CD4-positive, alpha-beta T cell treated with Interleukin-6 at 100 ng/mL for 8 hours (primary cell): ENCODE results near the gene WIPF1.

Source experiments
- DNase-seq: peaks from one replicate; pipeline ENCODE4 v3.0.0-alpha.2; 2020; ENCODE audit warnings: mixed read lengths, low spot score

WIPF1 gene

DNA sequence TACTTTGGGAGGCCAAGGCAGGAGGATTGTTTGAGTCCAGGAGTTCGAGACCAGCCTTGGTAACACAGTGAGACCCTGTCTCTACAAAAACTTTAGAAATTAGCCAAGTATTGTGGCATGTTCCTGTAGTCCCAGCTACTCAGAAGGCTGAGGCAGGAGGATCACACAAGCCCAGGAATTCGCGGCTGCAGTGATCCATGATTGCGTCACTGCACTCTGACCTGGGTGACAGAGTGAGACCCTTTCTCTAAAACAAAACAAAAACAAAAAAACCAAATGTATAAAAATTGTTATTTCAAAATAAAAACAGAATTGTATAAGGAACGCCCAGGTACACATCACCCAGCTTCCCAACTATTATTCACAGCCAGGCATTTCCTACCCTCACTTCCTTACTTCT is 56.7 kb downstream of the WIPF1 start:
- no peak for DNase-seq

DNA sequence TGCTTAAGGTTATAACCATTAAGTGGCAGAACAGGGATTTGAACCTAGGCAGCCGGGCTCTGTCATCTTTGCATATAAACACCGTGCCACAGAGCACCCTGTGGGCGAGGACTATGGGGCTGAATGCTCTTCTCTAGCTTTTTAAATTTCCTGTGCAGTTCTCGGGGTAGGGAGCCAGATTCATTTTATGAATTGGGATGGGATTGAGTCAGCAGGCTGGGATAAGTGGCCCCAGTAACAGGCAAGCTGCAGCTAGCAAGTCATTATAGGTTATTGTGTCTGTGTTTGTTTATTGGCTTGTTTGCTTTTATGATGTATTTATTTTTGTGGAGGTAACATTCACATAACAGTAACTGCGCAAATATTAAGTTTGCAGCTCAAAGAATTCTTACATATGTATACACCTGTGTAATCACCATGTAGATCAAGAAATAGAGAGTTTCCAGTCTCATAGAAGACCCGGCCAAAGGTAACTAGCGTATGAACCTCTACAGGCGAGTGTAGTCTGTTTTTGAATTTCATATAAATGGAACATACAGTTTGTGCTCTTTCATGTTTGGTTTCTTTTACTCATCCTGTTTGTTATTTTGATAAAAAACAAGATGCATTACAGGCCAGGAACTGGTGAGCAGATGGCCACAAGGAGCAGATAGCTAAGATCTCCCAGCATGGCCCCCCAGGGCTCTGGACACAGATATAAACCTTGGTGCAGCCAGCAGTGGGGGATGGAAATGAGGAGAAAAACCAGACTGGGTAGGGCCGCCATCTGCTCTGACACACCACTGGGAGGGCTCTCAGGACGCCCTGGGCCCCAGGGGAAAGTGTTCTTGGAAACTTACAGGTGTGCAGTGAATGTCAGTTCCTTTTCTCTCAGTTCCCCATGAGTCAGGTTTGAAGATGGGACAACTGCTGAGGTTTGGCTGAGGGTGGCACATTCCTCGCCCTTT is 61.6 kb downstream of the WIPF1 start:
- DNase-seq: no peak

DNA sequence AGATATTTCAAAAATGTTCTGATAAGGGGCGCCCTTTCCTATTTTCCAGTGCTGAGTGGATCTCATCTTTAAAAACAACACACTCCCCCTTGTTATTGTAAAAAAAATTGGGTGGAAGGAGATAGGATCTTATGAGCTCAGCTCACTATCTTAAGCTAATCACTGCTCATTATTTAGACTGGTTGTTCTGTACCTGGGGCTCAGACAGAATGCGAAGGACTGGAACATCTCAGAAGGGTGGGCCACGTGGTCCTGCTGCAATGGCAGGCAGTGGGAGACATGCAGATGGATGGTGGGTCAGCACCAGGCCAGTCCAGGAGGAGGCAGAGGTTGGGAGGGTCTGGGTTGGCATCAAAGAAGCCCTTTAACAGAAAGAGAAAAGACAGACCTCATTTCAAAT is 62.5 kb downstream of the WIPF1 start:
- DNase-seq: no peak

DNA sequence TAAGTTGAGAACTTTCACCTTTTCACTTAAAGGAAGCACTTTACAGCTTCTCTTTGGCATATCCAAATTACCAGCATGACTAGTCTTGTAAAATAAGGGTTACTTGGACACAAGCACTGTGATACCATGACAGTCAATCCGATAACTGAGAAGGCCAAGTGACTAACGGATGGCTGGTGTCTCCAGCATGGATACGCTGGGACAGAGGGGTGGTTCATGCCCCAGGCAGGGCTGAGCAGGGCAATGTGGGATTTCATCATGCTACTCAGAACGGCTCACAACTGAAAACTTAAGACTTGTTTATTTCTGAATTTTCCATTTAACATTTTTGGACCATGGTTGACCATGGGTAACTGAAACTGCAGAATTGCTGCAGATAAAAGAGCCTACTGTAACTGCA is 67.7 kb downstream of the WIPF1 start:
- no peak for DNase-seq

DNA sequence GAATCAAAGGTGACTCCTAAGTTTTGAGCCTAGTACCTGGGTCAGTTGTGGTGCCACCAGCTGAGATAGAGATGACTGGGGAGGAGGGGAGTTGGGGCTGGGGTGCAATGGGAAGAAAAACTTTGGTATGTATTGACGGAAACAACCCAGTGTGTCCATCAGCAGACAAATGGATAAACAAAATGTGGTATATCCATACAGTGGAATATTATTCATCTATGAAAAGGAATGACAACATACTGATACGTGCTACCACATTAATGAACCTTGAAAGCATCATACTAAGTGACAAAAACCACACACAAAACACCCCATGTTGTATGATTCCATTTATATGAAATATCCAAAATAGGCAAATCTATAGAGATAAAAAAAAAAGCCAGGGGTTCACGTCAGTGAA is 69.6 kb downstream of the WIPF1 start:
- no peak for DNase-seq

DNA sequence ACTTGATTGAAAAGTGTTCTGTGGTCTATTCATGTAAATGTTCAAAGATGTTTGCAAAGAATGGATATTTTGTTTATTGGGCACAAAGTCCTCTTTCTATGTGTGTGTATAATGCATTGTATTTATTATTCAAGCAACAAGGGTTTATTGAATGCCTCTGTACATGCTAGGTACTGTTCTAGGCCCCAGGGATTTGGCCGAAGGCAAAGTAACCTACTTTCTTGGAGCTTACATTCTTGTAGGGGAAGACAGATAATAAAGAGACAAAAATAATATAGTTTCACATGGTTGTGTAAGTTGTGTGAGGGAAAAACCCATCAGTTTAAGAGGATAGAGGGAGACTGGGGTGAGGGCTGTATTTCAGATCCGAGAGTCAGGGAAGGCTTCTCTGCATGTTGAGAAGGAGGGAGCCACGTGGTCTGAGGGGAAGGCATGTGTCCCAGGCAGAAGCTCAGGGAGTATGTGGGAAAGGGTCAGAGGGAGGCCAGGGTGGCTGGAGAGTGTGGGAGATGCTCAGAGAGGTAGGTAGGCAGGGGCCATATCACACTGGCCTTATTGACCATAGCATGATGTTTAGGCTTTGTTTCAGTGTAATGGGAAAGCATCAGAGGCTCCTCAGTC is 70.4 kb downstream of the WIPF1 start:
- no peak for DNase-seq

DNA sequence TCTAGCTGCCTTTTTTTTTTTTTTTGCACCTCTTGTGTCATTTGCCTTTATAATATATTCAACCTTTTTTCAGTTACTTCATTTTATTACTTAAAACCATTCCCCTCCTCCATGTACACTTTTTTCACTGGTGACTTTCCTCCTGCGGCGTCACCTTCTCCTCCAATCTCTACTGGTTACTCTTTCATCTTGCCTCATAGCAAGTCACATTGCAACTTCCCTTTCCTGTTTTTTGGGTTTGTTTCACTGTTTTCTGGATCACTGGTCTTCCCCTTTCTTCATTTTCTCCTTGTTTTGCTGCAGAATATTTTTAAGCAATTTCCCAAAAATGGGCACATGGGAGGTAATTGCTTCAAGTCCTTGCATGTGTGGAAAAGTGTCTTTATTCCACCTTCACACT is 73.1 kb downstream of the WIPF1 start:
- no peak for DNase-seq

DNA sequence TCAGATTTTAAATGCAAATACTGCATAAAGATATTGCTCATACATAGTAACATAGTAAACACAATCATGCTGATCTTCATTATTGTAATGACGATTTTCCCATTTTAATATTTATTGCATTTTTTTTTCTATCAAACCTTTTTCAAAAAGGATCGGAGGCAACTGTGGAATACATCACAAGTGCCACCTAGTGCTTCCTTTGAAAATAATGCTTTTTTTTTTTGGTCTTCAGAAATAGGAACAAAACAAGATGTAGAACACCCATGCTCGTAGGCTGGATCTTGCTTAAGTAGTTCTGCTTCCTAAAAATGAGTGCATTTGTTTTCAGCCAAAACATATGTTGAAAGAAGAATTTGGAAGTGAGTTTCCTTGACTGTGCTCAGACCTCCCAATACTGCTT is 75.1 kb downstream of the WIPF1 start:
- no peak for DNase-seq

DNA sequence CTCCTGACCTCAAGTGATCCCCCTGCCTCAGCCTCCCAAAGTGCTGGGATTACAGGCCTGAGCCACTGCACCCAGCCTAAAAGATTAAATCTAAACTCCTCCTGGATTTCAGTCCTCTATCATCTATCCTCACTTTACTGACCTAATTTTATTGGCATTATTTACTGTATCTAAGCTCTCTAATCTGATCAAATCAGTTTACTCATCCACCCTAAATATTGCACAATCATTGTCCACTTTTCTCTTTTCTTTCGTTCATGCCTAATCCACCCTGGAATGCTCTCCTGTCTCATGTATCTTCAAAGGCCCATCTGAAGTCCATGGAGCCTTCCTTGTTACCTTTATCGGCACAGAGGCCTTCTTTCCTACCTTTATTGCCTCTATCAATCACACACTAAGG is 79.2 kb downstream of the WIPF1 start:
- DNase-seq: no peak

DNA sequence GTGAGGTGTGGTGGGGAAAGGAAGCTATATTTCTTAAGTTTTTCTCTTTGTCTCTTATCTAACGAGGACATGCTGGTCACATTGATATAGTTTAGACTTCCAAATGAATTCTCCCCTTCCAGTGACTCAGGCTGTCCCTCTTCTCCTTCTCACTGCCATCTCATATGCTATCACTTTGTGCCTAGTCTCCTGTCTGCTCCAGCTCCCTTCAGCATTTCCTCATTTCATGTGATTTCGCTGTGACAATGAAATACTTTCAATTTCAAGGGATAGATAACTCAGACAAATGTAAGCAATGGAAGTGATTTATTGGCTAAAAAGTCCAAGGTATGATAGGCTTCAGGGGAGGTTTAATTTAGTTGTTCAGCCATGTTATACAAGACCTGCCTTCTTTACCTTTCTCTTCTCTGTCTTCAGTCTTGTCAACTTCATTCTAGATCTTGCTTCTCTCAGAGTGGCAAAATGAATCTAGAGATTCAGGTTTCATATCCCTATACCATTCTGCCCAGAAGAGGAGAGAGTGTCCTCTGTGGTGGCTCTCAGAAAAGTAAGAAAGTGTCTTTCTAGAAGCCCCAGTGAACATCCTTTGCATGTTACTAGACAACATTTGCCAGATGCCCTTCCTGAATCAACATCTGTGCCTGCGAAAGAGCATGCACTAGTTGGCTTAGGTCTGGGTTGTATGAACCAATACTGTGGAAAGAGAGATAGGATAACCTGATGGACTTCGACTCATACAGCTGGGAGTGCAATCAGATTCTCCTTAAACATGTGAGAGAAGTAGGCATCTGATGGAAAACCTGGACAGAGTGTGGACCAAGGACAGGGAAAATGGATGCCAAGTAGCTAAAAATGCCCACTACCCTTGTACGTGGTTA is 80.9 kb downstream of the WIPF1 start:
- no peak for DNase-seq

DNA sequence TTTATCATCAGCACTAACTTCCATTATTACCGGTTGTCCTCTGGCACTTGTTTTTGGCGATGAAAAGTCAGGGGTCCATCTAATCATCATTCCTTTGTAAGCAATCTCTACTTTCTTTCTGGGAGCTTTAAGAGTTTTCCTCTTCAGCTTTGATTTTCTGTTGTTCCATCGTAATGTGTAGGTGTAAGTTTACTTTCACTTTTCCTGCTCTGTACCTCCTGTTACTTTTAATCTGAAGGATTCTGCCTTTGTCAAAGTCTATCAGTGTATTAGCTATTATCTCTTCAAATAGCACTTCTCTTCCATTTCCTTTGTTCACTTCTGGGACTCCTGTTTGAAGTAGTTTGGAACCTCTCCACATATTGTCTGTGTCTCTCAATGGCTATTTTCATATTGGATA is 85.3 kb downstream of the WIPF1 start:
- DNase-seq: no peak

DNA sequence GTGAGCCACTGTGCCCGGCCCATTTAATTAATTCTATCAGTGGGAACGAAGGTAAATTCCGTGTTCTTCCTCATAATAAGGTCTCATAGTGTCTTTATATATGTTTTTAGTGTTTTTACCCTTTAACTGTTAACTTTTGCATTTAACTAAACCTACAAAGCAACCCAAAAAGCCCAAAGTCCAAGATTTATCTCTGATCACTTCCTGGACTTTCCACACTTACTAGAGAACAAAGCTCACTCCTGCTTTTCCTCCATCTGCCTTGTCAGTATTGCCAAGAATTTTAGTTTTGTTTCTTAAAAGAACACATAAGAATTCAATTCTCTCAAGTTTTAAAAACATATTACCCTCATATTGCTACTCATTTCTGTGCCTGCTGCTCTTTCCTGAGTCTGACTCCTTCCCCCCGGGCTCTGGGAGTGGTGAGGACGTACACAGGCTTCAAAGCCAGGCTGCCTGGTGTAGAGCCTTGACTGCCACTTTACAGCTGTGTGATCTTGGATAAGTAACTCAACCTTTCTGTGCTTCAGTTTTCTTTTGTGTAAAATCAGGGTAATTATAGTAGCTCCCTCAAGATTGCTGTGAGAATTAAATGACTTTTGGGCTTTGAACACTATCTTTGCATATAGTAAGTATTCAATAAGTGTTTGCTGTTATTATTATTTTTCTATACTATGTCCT is 85.9 kb downstream of the WIPF1 start:
- DNase-seq: no peak

DNA sequence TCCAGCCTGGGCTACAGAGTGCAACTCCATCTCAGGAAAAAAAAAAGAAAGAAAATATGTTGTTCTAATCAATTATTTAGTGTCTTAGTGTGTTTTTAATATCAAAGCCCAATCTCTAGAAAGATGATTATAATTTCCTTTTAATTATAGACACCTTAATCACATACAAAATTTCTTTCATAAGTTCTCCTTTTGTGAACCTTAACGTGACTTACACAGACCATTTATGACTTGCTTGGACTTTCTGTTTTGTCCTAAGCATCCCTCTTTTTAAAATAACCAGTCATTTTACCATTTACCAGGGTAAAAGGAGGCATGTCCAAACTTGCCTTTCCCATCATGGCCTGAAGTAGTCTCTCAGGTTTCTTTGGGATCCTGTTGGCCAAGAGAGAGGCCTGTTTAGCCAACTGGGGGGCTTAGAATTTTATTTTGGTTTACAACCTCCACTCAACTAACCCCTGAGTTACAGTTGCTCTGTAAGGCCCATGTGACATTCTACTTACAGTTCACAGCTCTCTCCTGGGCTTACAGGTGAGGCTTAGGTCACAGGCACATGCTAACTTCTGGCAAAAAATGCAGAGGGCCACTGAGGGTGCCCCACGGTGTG is 86.9 kb downstream of the WIPF1 start:
- DNase-seq: no peak
